COLO668 (cell line): ENCODE data around the gene ANP32A.

Experiments used
- DNase-seq: peaks from one replicate; lab custom pipeline; 2025; ENCODE audit not compliant: unreplicated experiment; lab: John Stamatoyannopoulos, UW

Gene ANP32A

GRCh38 chr15:68755731-68756130 lies 65.0 kb downstream of the ANP32A start:
- DNase-seq: no peak

GRCh38 chr15:68751622-68752021 lies 69.1 kb downstream of the ANP32A start:
- no peak for DNase-seq

- no peak for DNase-seq
These were observed 70.9 kb downstream of the ANP32A start for GRCh38 chr15:68749793-68750192.

- no peak for DNase-seq
These were observed 71.3 kb downstream of the ANP32A start for GRCh38 chr15:68749365-68749764.

- DNase-seq: no peak
These were observed 77.4 kb downstream of the ANP32A start for GRCh38 chr15:68743256-68743655.

- no peak for DNase-seq
These were observed 81.2 kb downstream of the ANP32A start for GRCh38 chr15:68739390-68740080.

- DNase-seq: no peak
These were observed 85.1 kb downstream of the ANP32A start for GRCh38 chr15:68735610-68736009.

GRCh38 chr15:68734881-68735280 lies 85.8 kb downstream of the ANP32A start:
- no peak for DNase-seq

GRCh38 chr15:68734352-68734751 lies 86.3 kb downstream of the ANP32A start:
- DNase-seq: no peak

- DNase-seq: no peak
These were observed 87.0 kb downstream of the ANP32A start for GRCh38 chr15:68733666-68734065.

- DNase-seq: no peak
These were observed 88.2 kb downstream of the ANP32A start for GRCh38 chr15:68732451-68732850.

- DNase-seq: no peak
These were observed 89.5 kb downstream of the ANP32A start for GRCh38 chr15:68730976-68731897.

GRCh38 chr15:68730471-68730919 lies 90.2 kb downstream of the ANP32A start:
- peak; percentile 7 for DNase-seq

GRCh38 chr15:68729789-68730411 lies 90.8 kb downstream of the ANP32A start:
- DNase-seq: no peak
